NCI-H446 treated with DMSO at 0.1 percent for 48 hours (cell line): ENCODE data around the gene CASD1.

ENCODE experiments used
- DNase-seq: peaks from one replicate; lab custom pipeline; 2025; lab: John Stamatoyannopoulos, UW

The CASD1 gene

GRCh38 chr7:94509264-94509886 lies at the start of gene CASD1:
Gene CASD1, plus strand, starts transcription at chr7:94509809. Its CDS starts 276 bp downstream, at chr7:94510085.
- DNase-seq = no peak

- DNase-seq = no peak
These were observed 43.1 kb upstream of the CASD1 start for GRCh38 chr7:94466516-94466915.

GRCh38 chr7:94471604-94472003 lies 38.0 kb upstream of the CASD1 start:
- DNase-seq = no peak

GRCh38 chr7:94472608-94473007 lies 37.0 kb upstream of the CASD1 start:
- no peak for DNase-seq

- DNase-seq = no peak
These were observed 33.3 kb upstream of the CASD1 start for GRCh38 chr7:94476251-94476840.

GRCh38 chr7:94477878-94478277 lies 31.7 kb upstream of the CASD1 start:
- DNase-seq = no peak

- DNase-seq = no peak
These were observed 30.9 kb upstream of the CASD1 start for GRCh38 chr7:94478648-94479214.

- DNase-seq = no peak
These were observed 28.3 kb upstream of the CASD1 start for GRCh38 chr7:94481279-94481678.

GRCh38 chr7:94482796-94483195 lies 26.8 kb upstream of the CASD1 start:
- DNase-seq = no peak

GRCh38 chr7:94483843-94484242 lies 25.8 kb upstream of the CASD1 start:
- DNase-seq = no peak

GRCh38 chr7:94486216-94486615 lies 23.4 kb upstream of the CASD1 start:
- DNase-seq = no peak

GRCh38 chr7:94491410-94491809 lies 18.2 kb upstream of the CASD1 start:
- DNase-seq = no peak

- no peak for DNase-seq
These were observed 17.0 kb upstream of the CASD1 start for GRCh38 chr7:94492601-94493000.

- DNase-seq = no peak
These were observed 11.5 kb upstream of the CASD1 start for GRCh38 chr7:94497874-94498670.

- no peak for DNase-seq
These were observed 10.7 kb upstream of the CASD1 start for GRCh38 chr7:94498918-94499317.

GRCh38 chr7:94507462-94507861 lies 2.1 kb upstream of the CASD1 start:
- DNase-seq = no peak

GRCh38 chr7:94507962-94508361 lies 1.6 kb upstream of the CASD1 start:
- no peak for DNase-seq

- DNase-seq = peak; percentile 52
These were observed 425 bp downstream of the CASD1 start for GRCh38 chr7:94509887-94510581.

- peak; percentile 68 for DNase-seq
These were observed 1.2 kb downstream of the CASD1 start for GRCh38 chr7:94510582-94511496.

- DNase-seq = peak; percentile 27
These were observed 2.1 kb downstream of the CASD1 start for GRCh38 chr7:94511718-94512117.
